Measurements from ENCODE around the gene EBLN1. TPM values are rescaled to one million over a fixed set of nuclear protein-coding genes. Genes with fewer than 3 reads are reported as not detected.

The EBLN1 gene
- total RNA-seq, 1 experiment from 2014 or later, result not detected

GRCh38 chr10:22259280-22259679 lies 41.5 kb upstream of the EBLN1 start:
- Histone ChIP-seq H3K4me3 (ENCODE audit: low read depth, low read length) (no peak overlapping the region), H3K9me3 (no peaks in the 10 kb centered on the region), H3K27me3 (replicated peaks; ENCODE audit: control insufficient read depth, insufficient read depth, low read length) (no peaks in the 10 kb centered on the region; the same call in 1 of the 2 replicates), H3K36me3 (ENCODE audit: control insufficient read depth, insufficient read depth, low read length) (no peaks in the 10 kb centered on the region), H3K4me1 (no peaks in the 10 kb centered on the region)
- Mint-ChIP-seq H3K27me3 (ENCODE audit: insufficient read depth, unreplicated experiment) (peaks cover 11% of the 10 kb centered on the region), H3K4me1 (ENCODE audit: low read depth, unreplicated experiment) (no peaks in the 10 kb centered on the region), H3K9me3 (ENCODE audit: unreplicated experiment) (no peaks in the 10 kb centered on the region), H3K4me3 (ENCODE audit: unreplicated experiment) (no peak overlapping the region), H3K27ac (ENCODE audit: unreplicated experiment) (no peak overlapping the region), H3K36me3 (ENCODE audit: insufficient read depth, unreplicated experiment) (no peaks in the 10 kb centered on the region)
- no peak for DNase-seq
- BruUV-seq (replicated peaks), result no TSS peak
- intact Hi-C loops (cut with micrococcal nuclease; ENCODE audit: unreplicated experiment), result loop anchor here (1.0 to 2.0 kb wide), 2 partner anchors 730 to 809 kb away; no protein-coding TSS in a partner anchor
- CTCF ChIA-PET, result interaction anchor here (1.0 kb wide), 1 partner anchor 200 kb away, joined by 4 read pairs; no protein-coding TSS in a partner anchor
- TF ChIP-seq CTCF (IDR thresholded peaks at IDR 0.05; ENCODE audit: insufficient read depth in 1 of 2, low read depth in 1 of 2, low read length in 1 of 2, severe bottlenecking in 1 of 2, unreplicated experiment in 1 of 2), result no peak
- POLR2A ChIA-PET, result no interaction called here

DNA sequence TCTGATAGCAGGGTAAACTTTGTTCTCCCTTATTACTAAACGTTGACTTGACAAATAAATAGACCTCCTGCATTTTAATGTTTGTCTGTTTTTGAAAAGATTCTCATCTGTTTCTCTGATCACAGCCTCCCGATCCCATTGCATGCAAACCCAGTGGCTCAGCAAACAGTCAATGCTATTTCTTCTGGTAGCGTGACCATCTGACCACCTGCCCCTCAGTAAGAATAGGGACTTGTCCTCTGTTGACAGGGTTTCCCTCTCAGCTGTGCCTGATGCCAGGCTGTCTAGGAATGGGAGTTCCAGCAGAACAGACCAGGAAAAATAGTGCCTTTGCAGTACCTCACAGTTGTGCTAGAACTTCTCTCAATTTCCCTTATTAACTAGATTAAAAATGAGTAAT lies 40.7 kb upstream of the EBLN1 start:
- Histone ChIP-seq H3K9me3 (no peaks in the 10 kb centered on the region), H3K4me3 (ENCODE audit: low read depth, low read length) (no peak overlapping the region), H3K27me3 (replicated peaks; ENCODE audit: control insufficient read depth, insufficient read depth, low read length) (no peaks in the 10 kb centered on the region; the same call in 1 of the 2 replicates), H3K4me1 (no peaks in the 10 kb centered on the region), H3K36me3 (ENCODE audit: control insufficient read depth, insufficient read depth, low read length) (no peaks in the 10 kb centered on the region)
- ChIA-PET CTCF (no interaction called here), POLR2A (no interaction called here)
- H3K27ac Mint-ChIP-seq (ENCODE audit: unreplicated experiment), result no peak overlapping the region
- DNase-seq, result no peak
- H3K4me3 Mint-ChIP-seq (ENCODE audit: unreplicated experiment), result no peak overlapping the region
- H3K36me3 Mint-ChIP-seq (ENCODE audit: insufficient read depth, unreplicated experiment), result no peaks in the 10 kb centered on the region
- intact Hi-C loops (cut with micrococcal nuclease; ENCODE audit: unreplicated experiment), result loop anchor here (2.0 kb wide), 1 partner anchor 730 kb away; no protein-coding TSS in a partner anchor
- no TSS peak for BruUV-seq (replicated peaks)
- no peaks in the 10 kb centered on the region for H3K9me3 Mint-ChIP-seq (ENCODE audit: unreplicated experiment)
- no peak for TF ChIP-seq CTCF (IDR thresholded peaks at IDR 0.05; ENCODE audit: insufficient read depth in 1 of 2, low read depth in 1 of 2, low read length in 1 of 2, severe bottlenecking in 1 of 2, unreplicated experiment in 1 of 2)
- no peaks in the 10 kb centered on the region for H3K4me1 Mint-ChIP-seq (ENCODE audit: low read depth, unreplicated experiment)
- H3K27me3 Mint-ChIP-seq (ENCODE audit: insufficient read depth, unreplicated experiment), result peaks cover 11% of the 10 kb centered on the region

DNA sequence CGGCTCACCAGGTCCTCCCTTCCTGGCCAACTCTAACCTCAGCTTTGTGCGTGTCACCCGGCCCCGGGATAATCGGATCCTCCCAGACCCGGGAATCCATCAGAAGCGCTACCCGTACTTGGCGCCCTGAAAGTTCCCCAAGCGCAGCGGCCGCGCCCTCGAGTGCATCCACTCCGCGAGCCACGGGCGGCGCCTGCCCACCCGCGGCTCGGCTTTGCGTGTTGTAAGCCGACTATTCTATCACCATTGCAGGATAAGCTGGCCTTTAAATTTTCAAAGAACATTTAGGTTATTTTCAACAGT lies 35.7 kb upstream of the EBLN1 start:
- no peak for DNase-seq
- H3K9me3 Mint-ChIP-seq (ENCODE audit: unreplicated experiment), result no peaks in the 10 kb centered on the region
- H3K27me3 ChIP-seq (replicated peaks; ENCODE audit: control insufficient read depth, insufficient read depth, low read length), result no peaks in the 10 kb centered on the region; the same call in 1 of the 2 replicates
- H3K4me1 Mint-ChIP-seq (ENCODE audit: low read depth, unreplicated experiment), result no peaks in the 10 kb centered on the region
- H3K36me3 Mint-ChIP-seq (ENCODE audit: insufficient read depth, unreplicated experiment), result no peaks in the 10 kb centered on the region
- intact Hi-C loops (cut with micrococcal nuclease; ENCODE audit: unreplicated experiment), result no loop called here
- no peaks in the 10 kb centered on the region for H3K36me3 ChIP-seq (ENCODE audit: control insufficient read depth, insufficient read depth, low read length)
- no peaks in the 10 kb centered on the region for H3K4me1 ChIP-seq
- no peak overlapping the region for H3K4me3 Mint-ChIP-seq (ENCODE audit: unreplicated experiment)
- ChIA-PET POLR2A (no interaction called here), CTCF (no interaction called here)
- H3K27ac Mint-ChIP-seq (ENCODE audit: unreplicated experiment), result no peak overlapping the region
- peaks cover 7% of the 10 kb centered on the region for H3K27me3 Mint-ChIP-seq (ENCODE audit: insufficient read depth, unreplicated experiment)
- H3K4me3 ChIP-seq (ENCODE audit: low read depth, low read length), result no peak overlapping the region
- TF ChIP-seq CTCF (IDR thresholded peaks at IDR 0.05; ENCODE audit: insufficient read depth in 1 of 2, low read depth in 1 of 2, low read length in 1 of 2, severe bottlenecking in 1 of 2, unreplicated experiment in 1 of 2), result no peak
- BruUV-seq (replicated peaks), result no TSS peak
- H3K9me3 ChIP-seq, result no peaks in the 10 kb centered on the region

Measured in Caco-2 (cell line).